SK-N-SH treated with all-trans-retinoic acid at 6 μM for 48 hours (cell line): ENCODE results near the gene KIZ.

Source experiments
- ATAC-seq: fragments of 200-7000 bp; cut with Tn5 transposase; 3 replicates; pipeline ENCODE4 v1.9.1; 2020; ENCODE audit warnings: mild to moderate bottlenecking, moderate library complexity
- ARNTL ChIP-seq: fragments of 450-650 bp; formaldehyde crosslinking; IDR thresholded peaks from 2 replicates; pipeline ENCODE4 v1.5.0; 2020; ENCODE audit warnings: low read depth, mild to moderate bottlenecking, moderate library complexity, borderline replicate concordance
- BACH2 ChIP-seq: fragments of 250-450 bp; sonication (Bioruptor Pico); IDR thresholded peaks from 2 replicates; pipeline ENCODE4 v1.9.0; 2021; ENCODE audit warnings: mild to moderate bottlenecking, borderline replicate concordance
- ESRRG ChIP-seq: fragments of 250-450 bp; sonication (Bioruptor Pico); IDR thresholded peaks from 2 replicates; pipeline ENCODE4 v1.6.1; 2021; ENCODE audit warnings: mild to moderate bottlenecking
- GLIS3 ChIP-seq: fragments of 250-450 bp; sonication (Bioruptor Pico); IDR thresholded peaks from 2 replicates; pipeline ENCODE4 v1.5.0; 2020; ENCODE audit warnings: mild to moderate bottlenecking, moderate library complexity
- ISL1 ChIP-seq: fragments of 250-450 bp; sonication (Bioruptor Pico); IDR thresholded peaks from 2 replicates; pipeline ENCODE4 v2.1.2; 2022; ENCODE audit warnings: mild to moderate bottlenecking, moderate library complexity
- OSR1 ChIP-seq: fragments of 250-450 bp; sonication (Bioruptor Pico); IDR thresholded peaks from 2 replicates; pipeline ENCODE4 v1.8.0; 2022; ENCODE audit warnings: moderate library complexity, mild to moderate bottlenecking, inconsistent platforms
- PATZ1 ChIP-seq: fragments of 250-450 bp; sonication (Bioruptor Pico); IDR thresholded peaks from 2 replicates; pipeline ENCODE4 v1.8.0; 2020; ENCODE audit warnings: mild to moderate bottlenecking, moderate library complexity, borderline replicate concordance
- PPARA ChIP-seq: fragments of 250-450 bp; sonication (Bioruptor Pico); IDR thresholded peaks from 2 replicates; pipeline ENCODE4 v1.5.0; 2020; ENCODE audit warnings: mild to moderate bottlenecking, borderline replicate concordance
- TSHZ2 ChIP-seq: fragments of 250-450 bp; sonication (Bioruptor Pico); IDR thresholded peaks from 2 replicates; pipeline ENCODE4 v1.5.0; 2020; ENCODE audit warnings: mild to moderate bottlenecking, moderate library complexity
- ZC3H10 ChIP-seq: fragments of 250-450 bp; sonication (Bioruptor Pico); IDR thresholded peaks from 2 replicates; pipeline ENCODE4 v1.5.1; 2021; ENCODE audit warnings: mild to moderate bottlenecking, moderate library complexity
- ZFP3 ChIP-seq: fragments of 250-450 bp; sonication (Bioruptor Pico); IDR thresholded peaks from 2 replicates; pipeline ENCODE4 v1.5.0; 2020; ENCODE audit warnings: mild to moderate bottlenecking, moderate library complexity
- ZFP30 ChIP-seq: fragments of 450-650 bp; formaldehyde crosslinking; IDR thresholded peaks from 2 replicates; pipeline ENCODE4 v1.5.0; 2022; ENCODE audit warnings: mild to moderate bottlenecking, moderate library complexity
- ZNF565 ChIP-seq: fragments of 450-650 bp; formaldehyde crosslinking; conservative IDR thresholded peaks from 2 replicates; pipeline ENCODE4 v1.5.0; 2020; ENCODE audit warnings: low read depth, mild to moderate bottlenecking, moderate library complexity
- TF ChIP-seq, protein P1 (sequence below): fragments of 250-450 bp; sonication (Bioruptor Pico); IDR thresholded peaks from 2 replicates; pipeline ENCODE4 v1.5.1; 2021; ENCODE audit warnings: mild to moderate bottlenecking, moderate library complexity
- TF ChIP-seq, protein P2 (sequence below): fragments of 250-450 bp; sonication (Bioruptor Pico); IDR thresholded peaks from 2 replicates; pipeline ENCODE4 v1.5.1; 2020; ENCODE audit warnings: low read depth, mild to moderate bottlenecking, moderate library complexity
- TF ChIP-seq, protein P3 (sequence below): fragments of 250-450 bp; sonication (Bioruptor Pico); IDR thresholded peaks from 2 replicates; pipeline ENCODE4 v1.8.0; 2021; ENCODE audit warnings: low read depth, mild to moderate bottlenecking, moderate library complexity, borderline replicate concordance

Gene KIZ

DNA sequence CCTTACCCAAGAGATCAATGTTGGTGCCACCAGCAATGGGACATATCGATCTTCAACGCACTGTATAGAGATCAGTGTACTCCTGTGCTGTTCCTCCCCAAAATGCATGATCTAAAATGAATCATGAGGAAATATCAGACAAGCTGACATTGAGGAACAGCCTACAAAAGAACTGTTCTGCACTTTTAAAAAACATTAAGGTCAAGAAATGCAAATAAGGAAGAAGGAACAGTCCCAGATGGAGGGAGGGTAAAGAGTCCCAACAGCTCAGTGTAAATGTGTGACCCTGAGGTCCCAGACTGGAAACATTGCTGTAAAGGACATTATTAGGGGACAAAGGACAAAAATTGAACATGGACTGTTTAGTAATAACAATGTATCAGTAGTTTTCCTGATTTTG lies 152.9 kb downstream of the KIZ start:
- no peak for ATAC-seq
- TF ChIP-seq ZC3H10 (no peak), ZFP3 (CRISPR knock-in tag) (no peak), PATZ1 (CRISPR knock-in tag) (no peak)
- TF ChIP-seq, protein P1, sequence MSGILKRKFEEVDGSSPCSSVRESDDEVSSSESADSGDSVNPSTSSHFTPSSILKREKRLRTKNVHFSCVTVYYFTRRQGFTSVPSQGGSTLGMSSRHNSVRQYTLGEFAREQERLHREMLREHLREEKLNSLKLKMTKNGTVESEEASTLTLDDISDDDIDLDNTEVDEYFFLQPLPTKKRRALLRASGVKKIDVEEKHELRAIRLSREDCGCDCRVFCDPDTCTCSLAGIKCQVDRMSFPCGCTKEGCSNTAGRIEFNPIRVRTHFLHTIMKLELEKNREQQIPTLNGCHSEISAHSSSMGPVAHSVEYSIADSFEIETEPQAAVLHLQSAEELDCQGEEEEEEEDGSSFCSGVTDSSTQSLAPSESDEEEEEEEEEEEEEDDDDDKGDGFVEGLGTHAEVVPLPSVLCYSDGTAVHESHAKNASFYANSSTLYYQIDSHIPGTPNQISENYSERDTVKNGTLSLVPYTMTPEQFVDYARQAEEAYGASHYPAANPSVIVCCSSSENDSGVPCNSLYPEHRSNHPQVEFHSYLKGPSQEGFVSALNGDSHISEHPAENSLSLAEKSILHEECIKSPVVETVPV (CRISPR knock-in tag): no peak

- TF ChIP-seq TSHZ2 (CRISPR knock-in tag): no peak
- no peak for ATAC-seq
These were observed 154.0 kb downstream of the KIZ start for GRCh38 chr20:21279706-21280521.

DNA sequence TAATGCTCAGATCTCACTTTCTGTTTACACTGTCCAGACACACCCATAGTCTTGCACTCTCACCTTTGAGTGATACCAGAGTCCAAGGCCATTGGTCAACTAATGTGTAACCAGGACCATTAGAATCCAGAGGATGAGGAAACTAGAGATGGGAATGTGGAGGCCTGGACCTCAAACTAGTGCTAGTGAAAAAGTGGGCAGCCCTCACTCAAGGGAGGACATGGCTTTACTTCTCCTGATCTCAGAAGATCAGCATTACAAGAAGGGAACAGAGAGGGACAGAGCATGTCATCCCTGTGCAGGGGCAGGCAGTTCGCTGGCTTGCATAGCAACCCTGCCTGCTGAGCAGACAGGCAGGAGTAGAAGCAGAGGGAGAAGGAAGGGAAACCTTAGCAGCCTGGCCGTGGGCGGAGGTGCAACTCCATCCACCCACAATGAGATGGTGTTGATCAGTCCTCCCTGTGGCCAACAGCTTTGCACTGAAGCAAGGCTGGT lies 154.7 kb downstream of the KIZ start:
- TF ChIP-seq ISL1 (CRISPR knock-in tag): no peak
- no peak for TF ChIP-seq ESRRG
- no peak for TF ChIP-seq ARNTL (CRISPR knock-in tag)
- no peak for ATAC-seq

GRCh38 chr20:21286775-21287174 lies 160.9 kb downstream of the KIZ start:
- ATAC-seq: no peak

More at GRCh38 chr20:21286775-21287174, 160.9 kb downstream of the KIZ start:
- TF ChIP-seq ZFP30 (CRISPR knock-in tag) (no peak), OSR1 (CRISPR knock-in tag) (no peak), GLIS3 (CRISPR knock-in tag) (no peak), ISL1 (CRISPR knock-in tag) (no peak), ARNTL (CRISPR knock-in tag) (no peak), PPARA (CRISPR knock-in tag) (no peak), BACH2 (CRISPR knock-in tag) (no peak), TSHZ2 (CRISPR knock-in tag) (no peak), PATZ1 (CRISPR knock-in tag) (no peak), ZNF565 (CRISPR knock-in tag) (no peak)
- TF ChIP-seq, protein P2, sequence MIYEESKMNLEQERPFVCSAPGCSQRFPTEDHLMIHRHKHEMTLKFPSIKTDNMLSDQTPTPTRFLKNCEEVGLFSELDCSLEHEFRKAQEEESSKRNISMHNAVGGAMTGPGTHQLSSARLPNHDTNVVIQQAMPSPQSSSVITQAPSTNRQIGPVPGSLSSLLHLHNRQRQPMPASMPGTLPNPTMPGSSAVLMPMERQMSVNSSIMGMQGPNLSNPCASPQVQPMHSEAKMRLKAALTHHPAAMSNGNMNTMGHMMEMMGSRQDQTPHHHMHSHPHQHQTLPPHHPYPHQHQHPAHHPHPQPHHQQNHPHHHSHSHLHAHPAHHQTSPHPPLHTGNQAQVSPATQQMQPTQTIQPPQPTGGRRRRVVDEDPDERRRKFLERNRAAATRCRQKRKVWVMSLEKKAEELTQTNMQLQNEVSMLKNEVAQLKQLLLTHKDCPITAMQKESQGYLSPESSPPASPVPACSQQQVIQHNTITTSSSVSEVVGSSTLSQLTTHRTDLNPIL (CRISPR knock-in tag): no peak
- TF ChIP-seq, protein P3, sequence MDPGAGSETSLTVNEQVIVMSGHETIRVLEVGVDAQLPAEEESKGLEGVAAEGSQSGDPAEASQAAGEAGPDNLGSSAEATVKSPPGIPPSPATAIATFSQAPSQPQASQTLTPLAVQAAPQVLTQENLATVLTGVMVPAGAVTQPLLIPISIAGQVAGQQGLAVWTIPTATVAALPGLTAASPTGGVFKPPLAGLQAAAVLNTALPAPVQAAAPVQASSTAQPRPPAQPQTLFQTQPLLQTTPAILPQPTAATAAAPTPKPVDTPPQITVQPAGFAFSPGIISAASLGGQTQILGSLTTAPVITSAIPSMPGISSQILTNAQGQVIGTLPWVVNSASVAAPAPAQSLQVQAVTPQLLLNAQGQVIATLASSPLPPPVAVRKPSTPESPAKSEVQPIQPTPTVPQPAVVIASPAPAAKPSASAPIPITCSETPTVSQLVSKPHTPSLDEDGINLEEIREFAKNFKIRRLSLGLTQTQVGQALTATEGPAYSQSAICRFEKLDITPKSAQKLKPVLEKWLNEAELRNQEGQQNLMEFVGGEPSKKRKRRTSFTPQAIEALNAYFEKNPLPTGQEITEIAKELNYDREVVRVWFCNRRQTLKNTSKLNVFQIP: no peak
